SK-N-SH (cell line): ENCODE measurements around the gene PNPLA1. TPM values are rescaled to one million over a fixed set of nuclear protein-coding genes. Genes with fewer than 3 reads are reported as not detected.

ENCODE experiments used
- CTCF ChIA-PET: fragments of 300-600, 350-600 bp; formaldehyde crosslinking; extraction: SDS; loops from one replicate; lab custom pipeline; 2021; lab: Yijun Ruan, JAX
- POLR2A ChIA-PET: fragments of 350-600 bp; sonication (Branson Sonifier 250); formaldehyde crosslinking; extraction: SDS; loops from one replicate; lab custom pipeline; 2020; ENCODE audit warnings: antibody characterized with exemption, inconsistent platforms; lab: Yijun Ruan, JAX
- DNase-seq: peaks from one replicate; pipeline ENCODE4 v3.0.0; 2012
- H2AFZ ChIP-seq: fragments of 200-600 bp; sonication (generic); 2 replicates; pipeline ENCODE4 v1.8.1; 2016; ENCODE audit warnings: antibody characterized with exemption, mild to moderate bottlenecking, low read depth
- H3F3A ChIP-seq: fragments of 200-600 bp; sonication (generic); replicated peaks from 2 replicates; pipeline ENCODE3; 2016; ENCODE audit warnings: antibody characterized with exemption, mild to moderate bottlenecking; ENCODE audit not compliant: insufficient read depth
- H3K27ac ChIP-seq, 2 experiments: fragments of 200-500 bp in 1 of 2; fragments of 200-600 bp in 1 of 2; sonication (Bioruptor generic) in 1 of 2; sonication (generic), shearing (Covaris generic) in 1 of 2; 2 replicates each; pipeline versions ENCODE4 v1.5.1 to v1.6.1; 2014 to 2016; ENCODE audit warnings: low read depth in 2 of 2, inconsistent platforms in 1 of 2, low read length in 1 of 2, mild to moderate bottlenecking in 1 of 2, mixed read lengths in 1 of 2
- H3K27me3 ChIP-seq: fragments of 200-600 bp; sonication (generic), shearing (Covaris generic); 2 replicates; pipeline ENCODE4 v1.6.1; 2016; ENCODE audit warnings: mixed run types; ENCODE audit not compliant: insufficient read depth
- H3K36me3 ChIP-seq, 2 experiments: fragments of 200-500 bp in 1 of 2; fragments of 200-600 bp in 1 of 2; sonication (Bioruptor generic) in 1 of 2; sonication (generic) in 1 of 2; replicated peaks in 1 of 2; 2 replicates each; pipeline versions ENCODE3 to v1.5.1; 2014 to 2016; ENCODE audit warnings: low read length in 1 of 2, mild to moderate bottlenecking in 1 of 2; ENCODE audit not compliant: insufficient read depth in 2 of 2, control insufficient read depth in 1 of 2
- H3K4me1 ChIP-seq, 2 experiments: fragments of 200-500 bp in 1 of 2; fragments of 200-600 bp in 1 of 2; sonication (Bioruptor generic) in 1 of 2; sonication (generic), shearing (Covaris generic) in 1 of 2; 2 replicates each; pipeline versions ENCODE4 v1.5.1 to v1.6.1; 2014 to 2016; ENCODE audit warnings: low read depth in 1 of 2, low read length in 1 of 2, mixed run types in 1 of 2; ENCODE audit not compliant: insufficient read depth in 2 of 2, control insufficient read depth in 1 of 2
- H3K4me2 ChIP-seq: fragments of 200-600 bp; sonication (generic), shearing (Covaris generic); 2 replicates; pipeline ENCODE4 v1.6.1; 2017; ENCODE audit warnings: mixed run types
- H3K4me3 ChIP-seq, 2 experiments: fragments of 200-500 bp in 1 of 2; fragments of 200-600 bp in 1 of 2; sonication (Bioruptor generic) in 1 of 2; sonication (generic), shearing (Covaris generic) in 1 of 2; 2 replicates each; pipeline versions ENCODE4 v1.5.1 to v1.8.1; 2014 to 2016; ENCODE audit warnings: low read depth in 2 of 2, inconsistent platforms in 1 of 2, low read length in 1 of 2, mild to moderate bottlenecking in 1 of 2, mixed read lengths in 1 of 2, moderate library complexity in 1 of 2
- H3K79me2 ChIP-seq: fragments of 200-600 bp; sonication (generic); 2 replicates; pipeline ENCODE4 v1.8.1; 2017; ENCODE audit warnings: mild to moderate bottlenecking; ENCODE audit not compliant: insufficient read depth
- H3K9ac ChIP-seq: fragments of 200-600 bp; sonication (generic); 2 replicates; pipeline ENCODE4 v1.6.1; 2017; ENCODE audit warnings: mixed run types
- H3K9me2 ChIP-seq: fragments of 200-600 bp; sonication (generic); 2 replicates; pipeline ENCODE4 v1.6.1; 2017; ENCODE audit warnings: mixed run types
- H3K9me3 ChIP-seq: fragments of 200-600 bp; sonication (generic); 2 replicates; pipeline ENCODE4 v1.6.1; 2017; ENCODE audit warnings: mixed run types, mild to moderate bottlenecking, moderate library complexity
- H4K20me1 ChIP-seq: fragments of 200-600 bp; sonication (generic); 2 replicates; pipeline ENCODE4 v1.6.1; 2017; ENCODE audit warnings: mild to moderate bottlenecking, mixed run types; ENCODE audit not compliant: insufficient read depth
- CHD2 ChIP-seq: fragments of 150-350 bp; IDR thresholded peaks from 2 replicates; pipeline ENCODE4 v1.6.1; 2018; ENCODE audit warnings: low read length; ENCODE audit not compliant: partially characterized antibody
- ELF1 ChIP-seq: IDR thresholded peaks from 2 replicates; pipeline ENCODE4 v1.4.0; 2012
- EP300 ChIP-seq, 2 experiments: IDR thresholded peaks; 2 replicates each; pipeline versions ENCODE4 v1.4.0 to v1.6.1; 2012; ENCODE audit warnings: borderline replicate concordance in 1 of 2, low read depth in 1 of 2, low read length in 1 of 2
- FOSL2 ChIP-seq: IDR thresholded peaks from 2 replicates; pipeline ENCODE4 v1.4.0; 2012; ENCODE audit warnings: low read depth, mild to moderate bottlenecking, moderate library complexity, borderline replicate concordance
- FOXJ3 ChIP-seq: sonication (generic); formaldehyde crosslinking; IDR thresholded peaks from 2 replicates; pipeline ENCODE4 v1.5.1; 2020; ENCODE audit warnings: mild to moderate bottlenecking, missing genetic modification reagents
- FOXM1 ChIP-seq: IDR thresholded peaks from 2 replicates; pipeline ENCODE4 v1.4.0; 2012; ENCODE audit warnings: low read depth, mild to moderate bottlenecking
- GABPA ChIP-seq: IDR thresholded peaks from 2 replicates; pipeline ENCODE4 v1.4.0; 2012; ENCODE audit warnings: low read depth, mild to moderate bottlenecking
- JUND ChIP-seq: IDR thresholded peaks from 2 replicates; pipeline ENCODE4 v1.4.0; 2012
- MXI1 ChIP-seq: IDR thresholded peaks from 2 replicates; pipeline ENCODE4 v1.6.1; 2012; ENCODE audit warnings: mild to moderate bottlenecking, low read depth, low read length, improper control_type of control experiment
- POLR2AphosphoS5 ChIP-seq: IDR thresholded peaks from 2 replicates; pipeline ENCODE4 v1.6.1; 2012; ENCODE audit warnings: low read depth, low read length
- RAD21 ChIP-seq: IDR thresholded peaks from 2 replicates; pipeline ENCODE4 v1.6.1; 2012; ENCODE audit warnings: mild to moderate bottlenecking, low read length
- RCOR1 ChIP-seq: fragments of 150-350 bp; IDR thresholded peaks from 2 replicates; pipeline ENCODE4 v1.6.1; 2017; ENCODE audit warnings: antibody characterized with exemption, low read length
- RFX5 ChIP-seq: IDR thresholded peaks from 2 replicates; pipeline ENCODE4 v1.6.1; 2012; ENCODE audit warnings: mild to moderate bottlenecking, improper control_type of control experiment, low read length
- SMC3 ChIP-seq: IDR thresholded peaks from 2 replicates; pipeline ENCODE4 v1.6.1; 2012; ENCODE audit warnings: low read depth, low read length, improper control_type of control experiment
- TAF1 ChIP-seq: IDR thresholded peaks from 2 replicates; pipeline ENCODE4 v1.6.1; 2012; ENCODE audit warnings: low read depth, mild to moderate bottlenecking, low read length, moderate library complexity, borderline replicate concordance
- YY1 ChIP-seq: IDR thresholded peaks from 2 replicates; pipeline ENCODE4 v1.4.0; 2012; ENCODE audit warnings: low read depth, mild to moderate bottlenecking
- WGBS: methylation state at CpG from one replicate; pipeline ENCODE4 v1.1.6; 2017; ENCODE audit warnings: low lambda C conversion rate; 5-methylcytosine and 5-hydroxymethylcytosine counted together
- polyA plus RNA-seq, 3 experiments: library from polyadenylated mRNA; depleted of rRNA; stranded (reverse); fragments of >200 nt; gene quantifications; 2 replicates each; pipeline ENCODE4 v1.2.3, GENCODE V29; 2012
- TF ChIP-seq, protein P1 (sequence below): IDR thresholded peaks from 2 replicates; pipeline ENCODE4 v1.4.0; 2012; ENCODE audit warnings: low read depth, borderline replicate concordance
- TF ChIP-seq, protein P2 (sequence below): IDR thresholded peaks from 2 replicates; pipeline ENCODE4 v1.4.0; 2012; ENCODE audit warnings: low read depth
- TF ChIP-seq, protein P3 (sequence below): fragments of 200-600 bp; sonication (generic); IDR thresholded peaks from 2 replicates; pipeline ENCODE4 v1.6.1; 2017; ENCODE audit warnings: antibody characterized with exemption, mild to moderate bottlenecking, moderate library complexity

Gene PNPLA1
- polyA plus RNA-seq, 1 of the 3 experiments (the other 2 are of a cell fraction), result not detected

DNA sequence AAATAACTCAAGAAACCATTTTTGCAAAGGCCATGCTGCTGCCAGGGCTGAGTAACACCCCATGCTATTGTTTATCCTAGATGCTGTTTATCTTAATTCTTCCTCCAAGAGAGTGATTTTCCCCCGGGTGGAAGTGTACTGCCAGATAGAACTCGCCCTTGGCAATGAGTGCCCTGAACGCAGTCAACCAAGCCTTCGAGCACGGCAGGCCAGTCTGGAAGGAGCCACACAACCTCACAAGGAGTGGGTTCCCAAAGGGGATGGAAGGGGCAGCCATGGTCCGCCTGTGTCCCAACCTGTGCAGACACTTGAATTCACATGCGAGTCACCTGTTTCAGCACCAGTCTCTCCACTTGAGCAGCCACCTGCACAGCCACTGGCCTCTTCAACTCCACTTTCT lies 31.9 kb downstream of the PNPLA1 start:
- TF ChIP-seq JUND (no peak), RFX5 (no peak), TAF1 (no peak), YY1 (no peak), RCOR1 (no peak), RAD21 (no peak), FOSL2 (no peak), FOXJ3 (no peak), MXI1 (no peak), FOXM1 (no peak), EP300 (IDR thresholded peaks at IDR 0.05; ENCODE audit: borderline replicate concordance in 1 of 2, low read depth in 1 of 2, low read length in 1 of 2) (no peak), POLR2AphosphoS5 (no peak)
- TF ChIP-seq, protein P1, sequence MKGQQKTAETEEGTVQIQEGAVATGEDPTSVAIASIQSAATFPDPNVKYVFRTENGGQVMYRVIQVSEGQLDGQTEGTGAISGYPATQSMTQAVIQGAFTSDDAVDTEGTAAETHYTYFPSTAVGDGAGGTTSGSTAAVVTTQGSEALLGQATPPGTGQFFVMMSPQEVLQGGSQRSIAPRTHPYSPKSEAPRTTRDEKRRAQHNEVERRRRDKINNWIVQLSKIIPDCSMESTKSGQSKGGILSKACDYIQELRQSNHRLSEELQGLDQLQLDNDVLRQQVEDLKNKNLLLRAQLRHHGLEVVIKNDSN, result no peak
- TF ChIP-seq, protein P2, sequence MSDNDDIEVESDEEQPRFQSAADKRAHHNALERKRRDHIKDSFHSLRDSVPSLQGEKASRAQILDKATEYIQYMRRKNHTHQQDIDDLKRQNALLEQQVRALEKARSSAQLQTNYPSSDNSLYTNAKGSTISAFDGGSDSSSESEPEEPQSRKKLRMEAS, result no peak
- CTCF ChIA-PET, result interaction anchor here (0.5 to 10.0 kb wide), 54 partner anchors 13 to 563 kb away, joined by 3 to 161 read pairs (median 4); partner anchors contain the start of genes ETV7, MAPK13 and MAPK14
- no peaks in the 10 kb centered on the region for H3F3A ChIP-seq
- H3K27me3 ChIP-seq, result no peaks in the 10 kb centered on the region
- no peaks in the 10 kb centered on the region for H3K79me2 ChIP-seq
- H3K4me1 ChIP-seq, result no peaks in the 10 kb centered on the region; a peak in 1 of 4 replicates
- no peak overlapping the region for H3K27ac ChIP-seq
- no peaks in the 10 kb centered on the region for H4K20me1 ChIP-seq
- no peak overlapping the region for H3K9ac ChIP-seq
- no peaks in the 10 kb centered on the region for H3K36me3 ChIP-seq
- WGBS, result 58% methylated on average over 6 of the region's 7 CpGs
- H3K9me2 ChIP-seq, result no peaks in the 10 kb centered on the region
- no peak overlapping the region for H3K4me2 ChIP-seq
- no peak overlapping the region for H2AFZ ChIP-seq
- no peak overlapping the region for H3K4me3 ChIP-seq
- H3K9me3 ChIP-seq, result no peaks in the 10 kb centered on the region
- POLR2A ChIA-PET, result no interaction called here
- no peak for DNase-seq

DNA sequence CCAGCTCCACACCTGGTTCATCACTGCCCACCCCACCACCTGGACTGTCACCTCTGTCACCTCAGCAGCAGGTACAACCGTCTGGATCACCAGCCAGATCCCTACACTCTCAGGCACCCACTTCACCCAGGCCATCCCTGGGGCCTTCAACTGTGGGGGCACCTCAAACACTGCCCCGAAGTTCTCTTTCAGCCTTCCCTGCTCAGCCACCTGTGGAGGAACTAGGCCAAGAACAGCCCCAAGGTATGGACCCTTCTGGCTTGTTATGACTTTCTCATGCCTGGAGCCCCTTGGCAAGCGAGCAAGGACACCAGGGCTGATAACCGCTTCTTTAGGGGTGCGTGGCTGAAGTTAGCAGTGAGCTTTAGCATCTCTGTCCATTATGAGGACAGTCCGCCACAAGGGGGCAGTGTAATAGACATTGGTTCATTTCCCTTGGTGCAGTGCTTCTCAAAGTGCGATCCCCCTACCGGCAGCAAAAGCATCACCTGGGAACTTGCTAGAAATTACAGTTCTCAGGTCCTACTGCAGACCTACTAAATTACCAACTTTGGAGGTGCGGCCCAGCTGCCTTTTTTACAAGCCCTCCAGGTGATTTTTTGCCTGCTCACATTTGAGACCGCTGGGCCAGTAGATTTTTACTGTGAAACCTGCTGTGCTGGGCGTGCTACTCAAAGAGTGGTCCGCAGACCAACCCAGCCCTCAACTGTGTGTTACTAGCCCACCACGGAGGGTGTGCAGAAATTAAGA lies 32.5 kb downstream of the PNPLA1 start:
- peak; percentile 25 for TF ChIP-seq CHD2
- no peak for TF ChIP-seq GABPA
- TF ChIP-seq RFX5, result peak; percentile 46; the same call in 1 of the 2 replicates
- peak; percentile 91 for TF ChIP-seq SMC3
- no peak for TF ChIP-seq ELF1
- TF ChIP-seq, protein P3, sequence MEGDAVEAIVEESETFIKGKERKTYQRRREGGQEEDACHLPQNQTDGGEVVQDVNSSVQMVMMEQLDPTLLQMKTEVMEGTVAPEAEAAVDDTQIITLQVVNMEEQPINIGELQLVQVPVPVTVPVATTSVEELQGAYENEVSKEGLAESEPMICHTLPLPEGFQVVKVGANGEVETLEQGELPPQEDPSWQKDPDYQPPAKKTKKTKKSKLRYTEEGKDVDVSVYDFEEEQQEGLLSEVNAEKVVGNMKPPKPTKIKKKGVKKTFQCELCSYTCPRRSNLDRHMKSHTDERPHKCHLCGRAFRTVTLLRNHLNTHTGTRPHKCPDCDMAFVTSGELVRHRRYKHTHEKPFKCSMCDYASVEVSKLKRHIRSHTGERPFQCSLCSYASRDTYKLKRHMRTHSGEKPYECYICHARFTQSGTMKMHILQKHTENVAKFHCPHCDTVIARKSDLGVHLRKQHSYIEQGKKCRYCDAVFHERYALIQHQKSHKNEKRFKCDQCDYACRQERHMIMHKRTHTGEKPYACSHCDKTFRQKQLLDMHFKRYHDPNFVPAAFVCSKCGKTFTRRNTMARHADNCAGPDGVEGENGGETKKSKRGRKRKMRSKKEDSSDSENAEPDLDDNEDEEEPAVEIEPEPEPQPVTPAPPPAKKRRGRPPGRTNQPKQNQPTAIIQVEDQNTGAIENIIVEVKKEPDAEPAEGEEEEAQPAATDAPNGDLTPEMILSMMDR, result peak; percentile 96
- peak; percentile 77 for TF ChIP-seq RAD21
- TF ChIP-seq RCOR1, result 0 out of 2 replicates have a peak, but pooled peaks have one; percentile 31
- POLR2A ChIA-PET, result no interaction called here
- no peak overlapping the region for H3K4me2 ChIP-seq
- no peaks in the 10 kb centered on the region for H4K20me1 ChIP-seq
- H3K4me3 ChIP-seq, result peak overlapping the region in 1 of 2 experiments; percentile 21; a peak in 1 of 4 replicates
- no peaks in the 10 kb centered on the region; a peak in 1 of 4 replicates for H3K4me1 ChIP-seq
- no peak overlapping the region for H3K27ac ChIP-seq
- peak; percentile 82 for DNase-seq
- no peaks in the 10 kb centered on the region for H3F3A ChIP-seq
- H3K9ac ChIP-seq, result no peak overlapping the region
- CTCF ChIA-PET, result interaction anchor here (0.5 to 10.0 kb wide), 55 partner anchors 14 to 562 kb away, joined by 3 to 161 read pairs (median 4); partner anchors contain the start of genes ETV7, MAPK13 and MAPK14
- no peaks in the 10 kb centered on the region for H3K27me3 ChIP-seq
- no peaks in the 10 kb centered on the region for H3K9me3 ChIP-seq
- H3K36me3 ChIP-seq, result no peaks in the 10 kb centered on the region
- H3K9me2 ChIP-seq, result no peaks in the 10 kb centered on the region
- 31% methylated on average over 12 of the region's 13 CpGs for WGBS
- no peak overlapping the region for H2AFZ ChIP-seq
- H3K79me2 ChIP-seq, result no peaks in the 10 kb centered on the region
